Activated naive CD4-positive, alpha-beta T cell treated with anti-CD3 and anti-CD28 coated beads, Interleukin-2, amount 50 U/mL, for 72 hours (primary cell): ENCODE data around the gene SHF. TPM values are rescaled to one million over a fixed set of nuclear protein-coding genes. Genes with fewer than 3 reads are reported as not detected.

ENCODE experiments used
- ATAC-seq, 2 donors: fragments of 150-1000 bp; cut with Tn5 transposase; 2 replicates each; pipeline ENCODE4 v1.10.0; 2021; ENCODE audit warnings: mild to moderate bottlenecking in 2 of 2, moderate library complexity in 2 of 2
- DNase-seq, 2 donors: peaks; one replicate each; pipeline ENCODE4 v3.0.0; 2021 to 2022; ENCODE audit warnings: low spot score in 2 of 2
- H3K27ac Mint-ChIP-seq, 2 donors: one replicate each; pipeline ENCODE4 v1.8.0; 2022; ENCODE audit warnings: mild to moderate bottlenecking in 2 of 2, mixed read lengths in 2 of 2
- H3K36me3 Mint-ChIP-seq, 2 donors: one replicate each; pipeline ENCODE4 v1.8.0; 2022; ENCODE audit warnings: mixed read lengths in 2 of 2
- H3K9me3 Mint-ChIP-seq, 2 donors: one replicate each; pipeline ENCODE4 v1.8.0; 2022; ENCODE audit warnings: mixed read lengths in 2 of 2
- total RNA-seq, 2 donors: library from RNA; stranded (reverse); gene quantifications; one replicate each; pipeline ENCODE4 v1.2.3, GENCODE V29; 2022

The SHF gene
- total RNA-seq, 2 donors from 2014 or later = 8.6 to 22.3 TPM

DNA sequence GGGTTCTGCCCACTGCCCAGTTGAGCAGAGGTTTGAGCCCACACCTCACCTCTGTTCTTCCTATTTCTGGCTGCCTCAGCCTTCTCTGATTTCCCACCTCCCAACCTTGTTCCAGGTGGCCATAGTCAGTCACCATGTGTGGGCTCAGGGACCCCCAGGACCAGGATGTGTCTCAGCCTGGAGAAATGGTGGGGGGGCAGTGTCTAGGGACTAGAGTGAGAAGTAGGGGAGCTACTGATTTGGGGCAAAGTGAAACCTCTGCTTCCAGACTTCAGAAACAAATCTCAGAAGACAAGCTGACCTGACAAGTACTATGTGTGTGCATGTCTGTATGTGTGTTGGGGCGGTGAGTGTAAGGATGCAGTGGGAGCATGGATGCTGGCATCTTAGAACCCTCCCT lies 22.9 kb downstream of the SHF start:
- DNase-seq (no peak), ATAC-seq (no peak)
- no peaks in the 10 kb centered on the region for H3K36me3 Mint-ChIP-seq
- H3K27ac Mint-ChIP-seq = no peak overlapping the region
- H3K9me3 Mint-ChIP-seq = no peaks in the 10 kb centered on the region

DNA sequence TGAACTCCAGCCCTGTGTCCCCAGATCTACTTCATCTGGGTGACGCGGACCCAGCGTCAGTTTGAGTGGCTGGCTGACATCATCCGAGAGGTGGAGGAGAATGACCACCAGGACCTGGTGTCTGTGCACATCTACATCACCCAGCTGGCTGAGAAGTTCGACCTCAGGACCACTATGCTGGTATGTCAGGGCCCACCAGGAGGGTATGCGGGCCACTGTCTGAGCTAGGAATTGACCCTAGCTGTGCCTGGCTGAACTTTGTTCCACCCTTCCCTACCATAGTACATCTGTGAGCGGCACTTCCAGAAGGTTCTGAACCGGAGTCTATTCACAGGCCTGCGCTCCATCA lies 24.3 kb downstream of the SHF start:
- Mint-ChIP-seq H3K27ac (no peak overlapping the region), H3K9me3 (no peaks in the 10 kb centered on the region), H3K36me3 (no peaks in the 10 kb centered on the region)
- ATAC-seq = no peak
- DNase-seq = no peak

DNA sequence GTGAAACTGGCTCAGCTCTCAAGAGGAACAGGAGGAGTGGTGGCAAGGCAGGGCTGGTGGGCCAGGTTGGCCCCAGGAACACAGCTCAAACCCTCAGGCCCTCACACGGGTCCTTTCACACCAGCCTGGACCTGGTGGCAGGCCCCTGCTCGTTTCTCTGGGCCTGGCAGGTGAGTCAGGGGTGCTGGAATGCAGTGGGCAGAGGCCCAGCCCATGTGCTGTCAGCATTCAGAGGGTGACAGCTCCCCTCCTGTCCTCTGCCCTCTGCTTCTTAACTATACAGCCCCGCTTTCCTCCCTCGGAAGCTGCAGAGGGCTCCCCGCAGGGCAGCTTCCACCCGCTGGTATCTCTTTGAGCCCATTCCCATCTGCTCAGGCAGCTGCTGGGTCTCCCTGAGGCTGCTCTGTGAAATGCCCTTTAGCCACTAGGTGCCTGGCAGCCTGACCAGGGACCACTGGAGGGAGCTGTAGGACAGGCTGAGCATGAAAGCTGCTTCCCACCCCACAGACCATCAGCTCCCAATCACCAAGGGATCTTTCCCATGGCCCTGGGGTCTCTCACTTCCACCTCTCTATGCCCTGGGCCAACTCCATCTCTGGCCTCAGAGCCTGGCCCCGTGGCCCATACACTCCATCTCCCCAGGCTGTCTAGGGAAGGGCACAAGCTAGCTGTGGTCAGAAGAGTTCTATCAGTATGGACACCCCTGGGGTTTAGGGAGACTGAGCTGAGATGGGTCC lies 24.8 kb downstream of the SHF start:
- H3K9me3 Mint-ChIP-seq = no peaks in the 10 kb centered on the region
- DNase-seq = peak in 1 of 2 donors; percentile 66
- peak; percentile 37 to 48 for ATAC-seq
- H3K36me3 Mint-ChIP-seq = no peaks in the 10 kb centered on the region
- peak overlapping the region in 1 of 2 donors; percentile 44 for H3K27ac Mint-ChIP-seq

DNA sequence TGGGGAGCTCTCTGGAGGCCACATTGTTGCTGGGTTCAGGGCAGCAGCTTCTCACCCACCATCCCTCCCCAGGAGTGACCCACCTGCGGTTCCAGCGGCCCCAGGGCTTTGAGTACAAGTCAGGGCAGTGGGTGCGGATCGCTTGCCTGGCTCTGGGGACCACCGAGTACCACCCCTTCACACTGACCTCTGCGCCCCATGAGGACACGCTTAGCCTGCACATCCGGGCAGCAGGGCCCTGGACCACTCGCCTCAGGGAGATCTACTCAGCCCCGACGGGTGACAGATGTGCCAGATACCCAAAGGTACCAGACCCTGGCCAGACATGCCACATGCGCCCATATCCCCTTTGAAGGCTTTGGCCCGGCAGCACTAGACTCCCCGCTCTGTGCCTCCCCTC lies 26.1 kb downstream of the SHF start:
- no peak for ATAC-seq
- H3K9me3 Mint-ChIP-seq = no peaks in the 10 kb centered on the region

DNA sequence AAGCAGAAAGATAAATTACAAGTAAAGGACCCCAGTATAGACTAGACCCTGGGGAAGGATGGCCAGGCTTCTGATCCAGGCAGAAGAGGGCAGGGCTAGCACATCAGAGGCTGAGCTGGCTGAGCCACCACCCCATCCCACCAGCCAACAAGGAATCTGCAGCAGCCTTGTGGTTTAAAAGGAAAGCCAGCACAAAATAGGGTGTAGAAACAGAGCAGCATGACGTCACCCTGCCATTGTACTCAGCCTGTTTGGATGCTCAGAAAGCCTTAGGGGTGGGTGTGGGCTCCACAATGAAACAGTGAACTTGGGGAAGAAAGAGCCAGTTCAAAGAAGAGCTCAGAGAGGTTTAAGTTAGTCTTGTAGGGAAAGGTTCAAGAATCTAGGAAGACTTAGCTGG lies 29.8 kb downstream of the SHF start:
- H3K27ac Mint-ChIP-seq = peak overlapping the region; percentile 2 to 16
- DNase-seq (no peak), ATAC-seq (no peak)
- H3K9me3 Mint-ChIP-seq = no peaks in the 10 kb centered on the region
- H3K36me3 Mint-ChIP-seq = no peaks in the 10 kb centered on the region

More for the DNA sequence above, 26.1 kb downstream of the SHF start:
- no peak overlapping the region for H3K27ac Mint-ChIP-seq
- no peaks in the 10 kb centered on the region for H3K36me3 Mint-ChIP-seq
- DNase-seq = no peak

DNA sequence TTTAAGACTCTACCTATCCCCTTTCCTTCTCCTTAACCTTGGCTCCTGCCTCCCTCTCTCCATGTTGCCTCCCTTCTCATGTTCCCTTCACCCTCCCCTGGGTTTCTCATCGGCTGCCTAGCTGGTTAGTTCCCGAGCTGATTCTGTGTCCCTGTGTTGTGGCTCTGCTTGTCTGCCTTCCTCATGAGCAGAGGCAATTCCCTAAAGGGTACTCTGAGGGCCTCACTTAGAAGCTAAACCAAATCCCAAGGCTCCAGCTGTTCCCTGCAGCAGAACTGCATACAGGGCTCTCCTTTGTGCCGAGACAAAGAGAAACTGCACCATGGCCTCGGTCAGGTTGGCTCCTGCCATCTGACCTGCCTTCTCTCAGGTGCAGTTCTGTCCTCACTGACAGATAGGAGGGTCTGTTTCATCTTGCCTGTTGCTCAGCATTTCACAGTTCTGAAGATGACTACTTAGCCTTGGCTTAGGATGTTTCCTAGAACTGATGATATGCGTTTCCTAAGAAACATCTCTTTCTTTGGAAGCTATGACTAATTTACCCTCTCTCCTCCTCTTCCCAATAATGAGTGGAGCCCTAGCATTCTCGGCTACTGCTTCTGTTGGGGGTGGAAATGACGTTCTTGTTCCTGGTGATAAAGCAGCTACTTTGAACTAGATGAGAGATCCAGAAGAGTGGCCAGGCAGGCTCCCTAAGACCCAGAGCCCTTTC lies 30.9 kb downstream of the SHF start:
- Mint-ChIP-seq H3K27ac (peak overlapping the region; percentile 2 to 45), H3K9me3 (no peaks in the 10 kb centered on the region), H3K36me3 (no peaks in the 10 kb centered on the region)
- ATAC-seq (no peak), DNase-seq (no peak)

DNA sequence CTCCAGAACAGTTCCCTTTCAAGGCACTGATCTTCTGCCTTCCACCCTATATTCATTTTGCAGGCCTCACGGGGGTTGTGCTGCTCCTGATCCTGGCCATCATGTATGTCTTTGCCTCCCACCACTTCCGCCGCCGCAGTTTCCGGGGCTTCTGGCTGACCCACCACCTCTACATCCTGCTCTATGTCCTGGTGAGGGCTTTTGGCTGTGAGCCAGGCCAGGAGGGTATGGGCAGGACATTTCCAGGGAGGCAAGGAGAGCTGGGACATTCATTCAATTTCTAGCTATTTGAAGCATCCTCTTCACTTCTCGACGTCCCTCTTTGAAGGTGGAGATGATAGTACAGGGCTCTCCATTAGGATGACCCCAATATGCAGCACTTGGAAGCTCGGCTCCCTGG lies 32.0 kb downstream of the SHF start:
- Mint-ChIP-seq H3K36me3 (no peaks in the 10 kb centered on the region), H3K27ac (no peak overlapping the region), H3K9me3 (no peaks in the 10 kb centered on the region)
- no peak for DNase-seq
- no peak for ATAC-seq

DNA sequence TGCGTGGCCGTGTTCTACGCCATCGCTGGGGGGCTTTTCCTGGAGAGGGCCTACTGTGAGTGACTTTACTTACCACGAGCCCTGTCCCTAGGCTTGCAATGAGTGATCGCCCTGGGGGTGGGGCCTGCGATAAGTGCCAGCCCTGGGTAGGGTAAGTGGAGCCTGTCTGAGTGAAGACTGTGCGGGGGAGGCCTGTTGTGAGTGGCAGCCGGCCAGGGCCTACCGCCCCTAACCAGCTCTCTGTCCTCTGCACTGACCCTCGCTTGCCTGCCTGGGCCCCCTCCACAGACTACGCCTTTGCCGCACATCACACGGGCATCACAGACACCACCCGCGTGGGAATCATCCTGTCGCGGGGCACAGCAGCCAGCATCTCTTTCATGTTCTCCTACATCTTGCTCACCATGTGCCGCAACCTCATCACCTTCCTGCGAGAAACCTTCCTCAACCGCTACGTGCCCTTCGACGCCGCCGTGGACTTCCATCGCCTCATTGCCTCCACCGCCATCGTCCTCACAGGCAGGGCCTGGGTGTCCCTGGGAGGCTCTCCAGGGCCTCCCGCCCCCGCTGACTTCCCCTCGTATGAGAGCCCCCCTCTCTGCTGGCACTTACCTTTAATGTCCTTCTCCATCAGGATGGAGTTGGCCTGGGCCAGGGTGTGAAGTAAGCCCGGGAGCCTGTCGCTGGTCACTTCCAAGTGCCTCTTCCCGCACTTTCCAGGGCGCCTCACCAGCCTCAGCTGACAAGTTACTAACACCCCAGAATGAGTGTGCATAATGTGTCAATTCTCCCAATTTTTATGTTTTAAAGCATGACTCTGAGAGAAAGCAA lies 35.6 kb downstream of the SHF start:
- DNase-seq (no peak), ATAC-seq (no peak)
- peak overlapping the region in 1 of 2 donors; percentile 60 for H3K27ac Mint-ChIP-seq
- no peaks in the 10 kb centered on the region for H3K9me3 Mint-ChIP-seq
- H3K36me3 Mint-ChIP-seq = no peaks in the 10 kb centered on the region

DNA sequence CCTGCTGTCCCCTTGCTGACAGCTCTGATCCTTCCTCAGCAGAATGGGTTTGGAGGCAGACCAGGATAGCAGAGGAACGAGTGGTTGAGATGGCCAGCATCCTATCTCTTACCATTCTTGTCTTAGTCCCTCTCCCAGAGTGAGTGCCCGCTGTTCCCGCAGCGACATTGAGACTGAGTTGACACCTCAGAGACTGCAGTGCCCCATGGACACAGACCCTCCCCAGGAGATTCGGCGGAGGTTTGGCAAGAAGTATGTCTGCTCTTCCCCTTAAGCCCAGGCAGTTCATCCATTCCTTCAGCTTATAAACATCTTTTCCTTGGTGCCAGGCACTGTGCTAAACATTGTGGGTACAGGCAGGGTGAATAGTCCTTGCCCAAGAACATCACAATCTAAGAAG lies 36.8 kb downstream of the SHF start:
- Mint-ChIP-seq H3K9me3 (no peaks in the 10 kb centered on the region), H3K27ac (peak overlapping the region in 1 of 2 donors; percentile 44), H3K36me3 (no peaks in the 10 kb centered on the region)
- no peak for DNase-seq
- ATAC-seq = no peak

DNA sequence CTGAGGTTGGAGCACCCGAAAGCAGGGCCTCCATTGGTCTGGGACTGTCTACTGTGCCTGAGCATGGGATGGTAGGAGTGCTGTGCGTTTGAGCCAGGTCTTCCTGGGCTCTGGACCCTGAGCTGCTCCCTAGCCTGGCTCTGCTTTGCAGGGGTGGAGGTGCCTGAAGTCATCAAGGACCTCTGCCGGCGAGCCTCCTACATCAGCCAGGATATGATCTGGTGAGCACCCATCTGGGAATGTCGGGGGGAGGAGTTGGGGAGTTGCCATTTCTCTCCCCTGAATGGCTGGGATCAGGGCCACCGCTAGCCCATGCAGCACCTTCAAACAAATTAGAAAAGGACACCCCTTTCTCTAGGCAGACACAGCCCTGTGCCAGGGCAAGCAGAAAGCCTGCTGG lies 37.3 kb downstream of the SHF start:
- Mint-ChIP-seq H3K36me3 (no peaks in the 10 kb centered on the region), H3K27ac (no peak overlapping the region), H3K9me3 (no peaks in the 10 kb centered on the region)
- DNase-seq = no peak
- ATAC-seq = no peak

DNA sequence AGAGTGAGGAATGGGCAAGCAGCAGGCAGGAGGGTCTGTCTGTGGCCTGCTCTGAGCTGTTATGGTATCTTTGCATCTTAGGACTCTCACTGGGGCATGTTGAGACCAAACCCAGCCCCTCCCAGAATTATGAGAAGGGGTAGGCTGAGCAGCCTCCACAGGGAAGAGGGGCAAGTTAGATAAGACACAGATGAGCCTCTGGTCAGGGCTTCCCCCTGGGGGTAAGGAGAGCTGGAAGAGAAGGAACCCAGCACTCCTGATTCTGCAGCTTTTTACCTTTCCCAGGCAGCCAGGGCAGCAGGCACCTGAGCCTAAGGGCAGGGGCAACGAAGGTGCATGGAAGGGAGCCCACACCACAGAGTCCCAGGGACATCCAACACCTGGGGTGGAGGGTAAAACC lies 38.7 kb downstream of the SHF start:
- ATAC-seq (no peak), DNase-seq (no peak)
- Mint-ChIP-seq H3K36me3 (no peaks in the 10 kb centered on the region), H3K9me3 (no peaks in the 10 kb centered on the region), H3K27ac (peak overlapping the region in 1 of 2 donors; percentile 61)

DNA sequence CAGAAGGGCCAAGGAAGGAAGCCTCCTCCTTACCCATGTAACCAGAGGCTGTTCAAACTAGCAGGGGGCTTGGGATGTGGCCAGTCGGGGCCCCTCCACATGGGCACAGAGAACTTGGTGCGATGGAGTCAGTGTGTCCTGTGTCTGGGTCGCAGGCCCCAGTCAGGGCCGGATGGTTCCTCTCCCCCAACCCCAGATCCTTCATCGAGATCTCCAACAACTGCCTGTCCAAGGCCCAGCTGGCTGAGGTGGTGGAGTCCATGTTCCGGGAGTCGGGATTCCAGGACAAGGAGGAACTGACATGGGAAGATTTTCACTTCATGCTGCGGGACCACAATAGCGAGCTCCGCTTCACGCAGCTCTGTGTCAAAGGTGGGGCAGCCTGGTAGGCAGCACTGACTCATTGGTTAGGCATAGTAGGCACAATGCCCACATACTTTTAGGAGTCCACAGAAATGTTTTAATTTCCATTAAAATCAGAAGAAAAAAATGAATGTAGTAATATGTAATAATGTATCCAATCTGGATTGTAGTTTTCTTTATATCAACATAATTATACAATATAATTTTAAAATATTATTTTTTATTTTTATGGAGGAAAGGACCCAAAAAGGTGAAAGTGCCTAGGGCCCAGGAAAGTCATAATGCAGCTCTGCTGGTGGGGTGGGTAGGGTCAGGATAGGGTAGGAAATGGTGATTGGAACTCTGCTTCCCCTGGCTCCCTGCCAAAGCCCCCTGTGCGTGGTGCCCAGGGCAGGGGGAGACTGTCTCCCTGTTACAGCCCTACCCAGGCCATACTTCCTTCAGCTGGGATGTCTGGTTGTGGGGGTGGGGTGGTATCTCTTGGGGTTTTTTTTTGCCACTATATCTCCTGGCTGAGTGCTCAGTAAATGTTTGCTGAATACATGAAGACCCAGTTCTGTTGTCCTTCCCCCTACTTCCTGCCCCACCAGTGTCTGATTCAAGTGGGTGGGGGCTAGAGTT lies 39.4 kb downstream of the SHF start:
- ATAC-seq = no peak
- no peak for DNase-seq
- Mint-ChIP-seq H3K36me3 (no peaks in the 10 kb centered on the region), H3K9me3 (no peaks in the 10 kb centered on the region), H3K27ac (peak overlapping the region in 1 of 2 donors; percentile 61)

DNA sequence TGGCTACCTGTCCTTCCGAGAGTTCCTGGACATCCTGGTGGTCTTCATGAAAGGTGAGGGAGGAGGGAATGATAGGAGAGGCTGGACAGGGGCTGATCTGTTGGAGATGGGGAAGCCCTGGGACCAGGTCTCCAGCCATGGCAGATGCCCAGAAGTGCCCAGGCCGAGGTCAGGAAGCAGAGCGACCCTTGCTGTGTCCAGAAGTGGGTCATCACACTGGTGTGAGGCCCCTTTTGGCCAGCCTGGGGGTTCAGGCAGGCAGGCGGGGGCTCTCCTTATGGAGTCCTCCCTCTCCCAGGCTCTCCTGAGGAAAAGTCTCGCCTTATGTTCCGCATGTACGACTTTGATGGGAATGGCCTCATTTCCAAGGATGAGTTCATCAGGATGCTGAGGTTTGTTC lies 40.2 kb downstream of the SHF start:
- Mint-ChIP-seq H3K9me3 (no peaks in the 10 kb centered on the region), H3K27ac (no peak overlapping the region), H3K36me3 (no peaks in the 10 kb centered on the region)
- ATAC-seq (no peak), DNase-seq (no peak)

DNA sequence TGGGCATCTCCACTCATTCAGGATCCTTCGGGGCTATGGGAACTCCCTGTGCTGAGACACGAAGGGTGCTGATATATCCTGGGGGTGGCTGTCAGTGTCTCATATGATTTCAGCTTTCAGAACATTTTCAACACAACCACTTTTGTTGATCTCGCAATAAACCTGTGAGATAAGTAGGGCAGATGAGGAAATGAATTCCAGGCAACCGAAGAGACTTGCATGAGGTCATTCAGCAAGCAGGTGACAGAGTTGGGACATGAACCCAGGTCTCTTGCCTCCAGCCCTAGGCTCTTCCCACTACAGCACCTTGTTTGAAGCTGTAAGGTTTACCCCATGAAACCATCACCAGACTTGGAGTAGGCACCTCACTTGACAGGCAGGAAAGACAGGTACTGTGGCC lies 41.4 kb downstream of the SHF start:
- H3K27ac Mint-ChIP-seq = no peak overlapping the region
- DNase-seq = no peak
- ATAC-seq = no peak
- no peaks in the 10 kb centered on the region for H3K36me3 Mint-ChIP-seq
- no peaks in the 10 kb centered on the region for H3K9me3 Mint-ChIP-seq

DNA sequence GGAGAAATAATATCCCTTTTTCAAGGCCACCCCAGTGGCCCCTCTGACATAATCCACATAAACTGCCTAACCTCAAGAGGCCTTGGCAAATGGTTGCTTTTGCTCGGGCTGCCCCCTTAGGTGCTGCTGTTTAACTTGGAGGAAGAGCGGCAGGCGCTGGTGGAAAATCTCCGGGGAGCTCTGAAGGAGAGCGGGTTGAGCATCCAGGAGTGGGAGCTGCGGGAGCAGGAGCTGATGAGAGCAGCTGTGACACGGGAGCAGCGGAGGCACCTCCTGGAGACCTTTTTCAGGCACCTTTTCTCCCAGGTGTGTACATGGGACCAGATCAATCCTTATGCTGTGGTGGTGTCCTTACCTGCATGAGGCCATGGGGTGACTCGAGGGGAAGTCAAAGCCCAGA lies 43.0 kb downstream of the SHF start:
- Mint-ChIP-seq H3K9me3 (no peaks in the 10 kb centered on the region), H3K36me3 (no peaks in the 10 kb centered on the region), H3K27ac (no peak overlapping the region)
- no peak for DNase-seq
- no peak for ATAC-seq

DNA sequence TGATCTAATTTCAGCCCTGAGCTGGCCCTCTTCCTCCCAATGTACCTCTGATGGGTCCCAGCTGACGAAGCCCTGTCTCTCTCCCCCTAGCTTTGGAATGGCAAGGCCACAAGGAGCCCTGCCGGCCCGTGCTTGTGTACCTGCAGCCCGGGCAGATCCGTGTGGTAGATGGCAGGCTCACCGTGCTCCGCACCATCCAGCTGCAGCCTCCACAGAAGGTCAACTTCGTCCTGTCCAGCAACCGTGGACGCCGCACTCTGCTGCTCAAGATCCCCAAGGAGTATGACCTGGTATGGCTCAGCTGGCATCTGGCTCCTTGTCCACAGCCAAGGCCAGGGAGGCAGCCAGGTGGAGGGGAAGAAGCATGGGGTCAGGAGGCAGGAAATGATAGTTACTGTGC lies 43.8 kb downstream of the SHF start:
- Mint-ChIP-seq H3K36me3 (no peaks in the 10 kb centered on the region), H3K27ac (no peak overlapping the region), H3K9me3 (no peaks in the 10 kb centered on the region)
- ATAC-seq (no peak), DNase-seq (no peak)
